ENCODE results near the gene GDPD4.

- no peak for TF ChIP-seq CTCF (IDR thresholded peaks at IDR 0.05 in 2 of 3, conservative IDR thresholded peaks at IDR 0.05 in 1 of 3; ENCODE audit: borderline replicate concordance in 1 of 3, insufficient read depth in 1 of 3, low read depth in 2 of 3, low read length in 2 of 3)
- no peak for TF ChIP-seq EZH2 (IDR thresholded peaks at IDR 0.05)
- TF ChIP-seq POLR2A (IDR thresholded peaks at IDR 0.05; ENCODE audit: borderline replicate concordance, extremely low read depth, insufficient read depth, insufficient read length): no peak
- TF ChIP-seq MAX (IDR thresholded peaks at IDR 0.05): no peak
- no peak for TF ChIP-seq SP1 (IDR thresholded peaks at IDR 0.05; ENCODE audit: low read depth)
- no peak for TF ChIP-seq POLR2AphosphoS5 (IDR thresholded peaks at IDR 0.05; ENCODE audit: low read depth, low read length)
- TF ChIP-seq CEBPB (IDR thresholded peaks at IDR 0.05; ENCODE audit: low read depth): no peak
- TF ChIP-seq REST (IDR thresholded peaks at IDR 0.05; ENCODE audit: low read depth): no peak
- TF ChIP-seq RAD21 (IDR thresholded peaks at IDR 0.05; ENCODE audit: low read depth): no peak
- no peak for TF ChIP-seq EZH2phosphoT487 (IDR thresholded peaks at IDR 0.05; ENCODE audit: borderline replicate concordance)
- no peak for TF ChIP-seq ZFX (IDR thresholded peaks at IDR 0.05)
- TF ChIP-seq CBX3 (IDR thresholded peaks at IDR 0.05; ENCODE audit: low read depth): no peak
These were observed 38.7 kb downstream of the GDPD4 start for GRCh38 chr11:77262803-77263202.
